GM12801 (cell line): Measurements from ENCODE around the gene CACHD1.

Source experiments
- CTCF ChIP-seq: IDR thresholded peaks from one replicate; pipeline ENCODE4 v1.5.1; 2011; ENCODE audit warnings: control low read depth; ENCODE audit not compliant: insufficient read length; ENCODE audit errors: extremely low read depth

CACHD1 gene

GRCh38 chr1:64623750-64624191 is 153.8 kb downstream of the CACHD1 start:
- TF ChIP-seq CTCF = no peak

GRCh38 chr1:64624218-64624713 is 154.3 kb downstream of the CACHD1 start:
- no peak for TF ChIP-seq CTCF

GRCh38 chr1:64624808-64625207 is 154.9 kb downstream of the CACHD1 start:
- no peak for TF ChIP-seq CTCF

- no peak for TF ChIP-seq CTCF
Observed at GRCh38 chr1:64630611-64631010, 160.7 kb downstream of the CACHD1 start.

- TF ChIP-seq CTCF = no peak
Observed at GRCh38 chr1:64631346-64632034, 161.6 kb downstream of the CACHD1 start.

GRCh38 chr1:64632936-64633335 is 163.0 kb downstream of the CACHD1 start:
- no peak for TF ChIP-seq CTCF

GRCh38 chr1:64645735-64646134 is 175.8 kb downstream of the CACHD1 start:
- TF ChIP-seq CTCF = no peak

- TF ChIP-seq CTCF = no peak
Observed at GRCh38 chr1:64650411-64650810, 180.5 kb downstream of the CACHD1 start.
